ENCODE data around the gene BMP8A. TPM values are rescaled to one million over a fixed set of nuclear protein-coding genes. Genes with fewer than 3 reads are reported as not detected.

The BMP8A gene
- total and polyA plus RNA-seq, 2 of the 8 experiments (the other 6 are each of a cell fraction or from before 2014, with no cell fraction given) = 0.38 to 0.43 TPM

GRCh38 chr1:39478126-39478915 is 13.1 kb upstream of the BMP8A start:
- H3K4me2 ChIP-seq (ENCODE audit: insufficient read depth in 1 of 2, low read depth in 2 of 2, low read length in 2 of 2) = no peak overlapping the region
- H2BK20ac ChIP-seq (ENCODE audit: low read length) = no peak overlapping the region
- H2BK120ac ChIP-seq (replicated peaks; ENCODE audit: low read depth, low read length) = no peak overlapping the region
- peaks cover 5 to 28% (median 23%) of the 10 kb centered on the region in 4 experiments; a peak in 7 of 8 replicates for H3K36me3 ChIP-seq (ENCODE audit: control insufficient read depth in 2 of 4, insufficient read depth in 4 of 4, low read length in 3 of 4)
- no peak overlapping the region for H2AFZ ChIP-seq (ENCODE audit: low read length)
- no peak overlapping the region for H2BK12ac ChIP-seq (ENCODE audit: low read depth, low read length)
- DNase-seq (ENCODE audit: low read depth in 1 of 2, low spot score in 2 of 2) (no peak), FAIRE-seq (no peak)
- H3K18ac ChIP-seq (ENCODE audit: extremely low read depth, low read length) = no peak overlapping the region
- peaks cover 2 to 3% of the 10 kb centered on the region in 2 experiments for H4K20me1 ChIP-seq (replicated peaks in 1 of 2; ENCODE audit: control insufficient read depth in 1 of 2, insufficient read depth in 2 of 2, low read length in 2 of 2)
- H3K9me3 ChIP-seq (ENCODE audit: insufficient read depth in 2 of 2, low read depth in 1 of 2, low read length in 1 of 2) = no peaks in the 10 kb centered on the region
- no peaks in the 10 kb centered on the region for H3K27me3 ChIP-seq (replicated peaks in 1 of 4; ENCODE audit: control insufficient read depth in 3 of 4, extremely low read depth in 1 of 4, insufficient read depth in 3 of 4, low read length in 3 of 4)
- no peak overlapping the region for H2AK5ac ChIP-seq (ENCODE audit: low read depth, low read length)
- no peak overlapping the region for H3K14ac ChIP-seq (ENCODE audit: insufficient read length)
- H3K4ac ChIP-seq (replicated peaks; ENCODE audit: insufficient read length, low read depth, low read length) = no peak overlapping the region
- no peaks in the 10 kb centered on the region for H3K79me2 ChIP-seq (ENCODE audit: control insufficient read depth in 1 of 2, insufficient read depth in 2 of 2, low read length in 2 of 2)
- H3K9ac ChIP-seq (replicated peaks in 1 of 4; ENCODE audit: extremely low read depth in 1 of 4, low read depth in 3 of 4, low read length in 3 of 4) = no peak overlapping the region
- H3K4me1 ChIP-seq (replicated peaks in 1 of 4; ENCODE audit: control insufficient read depth in 3 of 4, insufficient read depth in 4 of 4, low read length in 3 of 4) = no peaks in the 10 kb centered on the region
- H3K23me2 ChIP-seq (ENCODE audit: low read depth, low read length) = no peaks in the 10 kb centered on the region
- no peak overlapping the region for H3K56ac ChIP-seq (replicated peaks; ENCODE audit: insufficient read length, low read depth, low read length)
- H3K79me1 ChIP-seq (ENCODE audit: low read depth, low read length) = no peaks in the 10 kb centered on the region
- no peak overlapping the region for H2BK5ac ChIP-seq (ENCODE audit: low read depth, low read length)
- H2BK15ac ChIP-seq (ENCODE audit: low read length) = no peak overlapping the region
- H3K27ac ChIP-seq (ENCODE audit: low read depth, low read length) = no peak overlapping the region
- ChIA-PET POLR2A (ENCODE audit: partially characterized antibody) (interaction anchor here (0.6 to 1.2 kb wide), 2 partner anchors 11 to 293 kb away, joined by 3 to 8 read pairs; no protein-coding TSS in a partner anchor), CTCF (ENCODE audit: partially characterized antibody) (interaction anchor here (12.0 kb wide), 1 partner anchor 61 kb away, joined by 68 read pairs; no protein-coding TSS in a partner anchor)
- no peak overlapping the region for H3K4me3 ChIP-seq (ENCODE audit: extremely low read depth in 1 of 4, insufficient read depth in 2 of 4, low read depth in 3 of 4, low read length in 4 of 4)
- H4K5ac ChIP-seq (ENCODE audit: insufficient read length, low read depth, low read length) = no peak overlapping the region
- no peak overlapping the region for H3K23ac ChIP-seq (ENCODE audit: insufficient read length)
- WGBS, 2 experiments (ENCODE audit: extremely low coverage in 1 of 2, insufficient coverage in 1 of 2, insufficient read length in 1 of 2, insufficient replicate concordance in 2 of 2, low coverage in 1 of 2, low lambda C conversion rate in 2 of 2, missing lambda C conversion rate in 1 of 2) = 96% methylated on average over 5 of the region's 5 CpGs; no CpG with 5 or more reads in 1 of the 2 experiments
- no peak overlapping the region for H4K8ac ChIP-seq (ENCODE audit: extremely low read depth, insufficient read depth, low read length)
- no peak overlapping the region for H4K91ac ChIP-seq (replicated peaks; ENCODE audit: insufficient read length, low read length)
- TF ChIP-seq EP300 (IDR thresholded peaks at IDR 0.05; ENCODE audit: borderline replicate concordance in 1 of 2, low read depth in 2 of 2, low read length in 2 of 2) = no peak
- no peak for TF ChIP-seq RNF2 (IDR thresholded peaks at IDR 0.05; ENCODE audit: borderline replicate concordance, low read depth, low read length, missing control alignments, poor library complexity, severe bottlenecking)
- no peak for TF ChIP-seq NRF1 (IDR thresholded peaks at IDR 0.05; ENCODE audit: low read depth, low read length)
- no peak for TF ChIP-seq HDAC6 (IDR thresholded peaks at IDR 0.05; ENCODE audit: low read depth, low read length)
- no peak for TF ChIP-seq RXRA (IDR thresholded peaks at IDR 0.05; ENCODE audit: insufficient read depth, low read depth, low read length)
- no peak for TF ChIP-seq TBP (IDR thresholded peaks at IDR 0.05; ENCODE audit: low read depth, low read length)
- no peak for TF ChIP-seq EGR1 (IDR thresholded peaks at IDR 0.05; ENCODE audit: borderline replicate concordance, low read depth, low read length)
- TF ChIP-seq BACH1 (IDR thresholded peaks at IDR 0.05; ENCODE audit: low read length) = no peak
- no peak for TF ChIP-seq SRF (IDR thresholded peaks at IDR 0.05; ENCODE audit: low read depth, low read length)
- no peak for TF ChIP-seq EZH2 (IDR thresholded peaks at IDR 0.05; ENCODE audit: low read depth, low read length, severe bottlenecking)
- no peak for TF ChIP-seq YY1 (IDR thresholded peaks at IDR 0.05; ENCODE audit: low read depth, low read length)
- no peak for TF ChIP-seq CBX8 (IDR thresholded peaks at IDR 0.05; ENCODE audit: borderline replicate concordance, low read depth, low read length)

Measured in H1 (cell line).